ENCODE measurements around the gene PCP4.

Gene PCP4

DNA sequence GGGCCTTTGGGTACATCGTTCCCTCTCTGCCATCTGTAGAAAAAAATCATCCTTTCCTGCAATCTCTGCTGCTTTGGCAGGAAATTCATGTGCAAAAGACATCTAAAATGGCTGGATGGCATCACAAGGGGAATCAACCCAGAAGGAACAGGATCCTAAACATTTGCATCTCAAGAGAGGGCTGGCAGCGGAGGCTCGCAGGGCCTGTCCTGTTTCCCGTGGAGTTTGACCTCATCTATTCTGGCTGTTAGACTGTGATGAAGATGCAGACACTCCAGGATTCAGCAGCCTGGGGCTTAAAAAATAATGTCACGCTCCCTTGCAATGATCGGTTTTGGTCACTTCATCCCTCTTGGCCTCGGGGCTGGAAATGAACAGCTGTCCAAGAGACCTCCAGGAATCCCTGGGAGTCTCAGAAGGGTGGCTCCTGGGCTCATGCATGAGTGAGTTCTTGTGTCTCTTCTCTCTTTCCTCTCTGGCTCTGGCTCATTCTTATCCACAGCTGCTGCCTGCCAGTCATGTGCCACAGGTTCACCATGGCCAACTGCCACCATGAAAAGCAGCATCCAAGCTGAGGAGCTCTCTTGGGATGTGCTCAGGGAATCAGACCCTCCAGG, 16.1 kb upstream of the PCP4 start:
- H3K4me3 ChIP-seq (ENCODE audit: low read length), result no peak overlapping the region
- no peak for TF ChIP-seq ZNF274 (IDR thresholded peaks at IDR 0.05; ENCODE audit: low read depth, low read length)

DNA sequence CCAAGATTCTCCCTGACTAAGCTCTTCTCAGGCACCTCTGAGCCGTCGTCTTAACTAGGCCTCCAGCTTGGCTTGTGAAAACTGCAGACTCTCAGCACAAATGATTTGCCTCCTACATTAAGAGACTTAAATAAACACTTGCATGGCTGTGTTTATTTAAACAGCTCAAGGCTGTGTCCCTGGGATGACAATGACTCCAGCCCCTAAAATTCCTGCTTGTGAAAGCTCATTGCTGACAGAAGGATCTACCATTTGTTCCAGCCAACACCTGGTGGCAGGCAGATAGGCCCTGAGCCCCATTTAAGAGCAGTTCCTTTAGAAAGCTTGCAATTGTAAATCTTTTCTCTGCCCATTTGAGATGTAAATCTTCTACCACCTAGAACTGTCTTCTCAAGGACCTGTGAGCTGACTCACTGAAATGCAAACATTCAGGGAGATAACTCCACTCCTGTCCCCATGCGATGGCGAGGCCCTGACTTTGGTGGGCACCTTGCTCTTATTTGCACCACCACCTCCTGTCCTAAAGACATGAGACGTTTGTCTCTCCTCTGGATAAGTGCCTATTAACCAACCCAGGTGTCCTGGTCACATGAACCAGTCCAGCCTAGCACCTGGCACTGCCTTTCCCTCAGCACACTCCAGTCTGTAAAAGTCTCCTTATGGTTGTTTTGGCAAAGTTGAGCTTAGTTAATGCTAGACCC, 15.1 kb upstream of the PCP4 start:
- no peak for TF ChIP-seq ZNF274 (IDR thresholded peaks at IDR 0.05; ENCODE audit: low read depth, low read length)
- no peak overlapping the region for H3K4me3 ChIP-seq (ENCODE audit: low read length)

DNA sequence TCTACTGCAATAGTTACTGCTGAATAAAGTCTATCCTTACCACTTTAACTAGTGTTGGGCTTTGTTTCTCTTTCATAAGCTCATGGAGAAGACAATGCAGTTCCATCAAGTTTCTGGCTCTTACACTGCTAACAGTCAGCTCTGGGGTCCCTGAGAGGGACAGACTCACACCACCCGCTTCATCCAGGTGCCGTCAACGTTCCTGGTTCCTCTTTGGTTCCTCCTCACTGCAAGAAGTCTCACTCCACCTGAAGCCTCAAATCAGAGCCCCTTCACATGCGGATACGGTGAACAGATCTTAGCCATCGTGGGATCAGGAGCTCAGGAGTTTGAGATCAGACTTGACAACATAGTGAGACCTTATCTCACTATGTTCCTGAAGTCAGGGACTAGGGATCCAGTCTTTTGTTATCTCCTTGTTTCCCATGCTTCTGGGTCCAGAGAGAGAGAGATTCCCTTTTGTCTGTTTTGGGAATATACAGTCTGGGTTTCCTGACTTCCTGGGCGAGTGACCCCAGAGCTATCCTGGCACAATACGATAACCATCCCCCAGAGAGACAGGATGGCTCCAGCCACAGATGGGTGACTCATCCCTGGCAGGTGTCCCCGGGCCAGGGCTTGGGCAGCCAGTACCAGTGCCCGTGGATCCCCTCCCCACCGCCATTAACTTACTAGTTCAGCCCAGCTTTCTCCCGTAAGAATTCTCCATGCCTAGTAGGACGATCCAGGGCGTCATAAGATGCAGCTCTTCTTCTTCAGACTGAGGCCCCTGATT, 14.3 kb upstream of the PCP4 start:
- TF ChIP-seq ZNF274 (IDR thresholded peaks at IDR 0.05; ENCODE audit: low read depth, low read length), result no peak
- no peak overlapping the region for H3K4me3 ChIP-seq (ENCODE audit: low read length)

DNA sequence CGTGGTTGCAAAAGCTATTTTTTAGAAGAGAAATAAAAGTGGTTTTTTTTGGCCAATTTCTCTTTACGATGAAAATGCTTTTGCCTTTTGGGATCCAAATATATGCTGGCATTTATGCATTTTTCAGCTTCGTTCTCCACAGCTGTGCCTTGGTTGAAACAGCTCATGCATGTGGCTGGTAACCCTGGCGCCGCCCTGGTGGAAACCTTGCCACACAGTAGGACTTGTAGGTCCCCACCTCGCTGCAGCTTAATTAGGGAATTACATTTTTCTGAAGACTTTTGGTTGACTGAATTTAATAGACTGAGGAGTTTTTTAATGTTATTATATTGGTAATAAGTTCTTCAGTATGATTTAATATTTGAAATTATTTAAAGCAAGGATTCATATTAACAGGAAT, 12.7 kb upstream of the PCP4 start:
- TF ChIP-seq ZNF274 (IDR thresholded peaks at IDR 0.05; ENCODE audit: low read depth, low read length), result no peak
- no peak overlapping the region for H3K4me3 ChIP-seq (ENCODE audit: low read length)

DNA sequence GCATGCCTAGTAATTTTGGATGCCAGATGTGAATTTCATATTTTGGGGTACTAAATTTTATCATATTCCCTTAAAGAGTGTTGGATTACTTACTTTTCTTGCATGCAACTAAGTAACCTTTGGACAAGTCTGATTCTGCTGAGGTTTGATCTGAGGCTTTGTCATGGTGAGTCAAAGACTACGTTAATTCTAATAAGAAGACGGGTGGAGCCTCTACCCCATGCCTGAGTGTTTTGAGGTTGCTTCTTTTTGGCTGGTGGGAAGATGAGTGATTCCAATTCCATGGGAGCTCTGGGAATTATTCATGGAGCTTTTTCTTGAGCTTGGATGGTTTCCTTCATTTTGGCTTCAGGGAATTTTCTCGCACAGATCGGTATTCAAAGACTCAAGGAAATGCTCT, 11.6 kb upstream of the PCP4 start:
- no peak overlapping the region for H3K4me3 ChIP-seq (ENCODE audit: low read length)
- TF ChIP-seq ZNF274 (IDR thresholded peaks at IDR 0.05; ENCODE audit: low read depth, low read length), result no peak

DNA sequence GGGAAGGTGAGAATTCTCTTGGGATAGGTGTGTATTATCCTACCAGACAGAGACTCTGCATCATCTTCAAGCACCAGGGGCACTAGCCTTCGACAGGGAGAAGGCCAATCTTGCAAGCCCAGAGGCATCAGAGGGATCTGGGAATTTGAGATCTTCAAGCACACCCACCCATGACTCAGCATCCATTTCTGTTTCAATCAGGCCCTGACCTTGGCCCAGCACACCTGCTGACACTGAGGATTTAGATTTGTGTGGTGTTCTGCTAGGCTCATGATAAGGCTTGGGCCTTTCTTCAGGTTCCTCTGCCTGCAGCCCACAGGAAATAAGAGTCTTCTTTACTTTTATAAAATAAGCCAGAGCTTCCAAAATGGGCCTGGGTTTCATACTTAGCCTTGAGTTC, 6.6 kb upstream of the PCP4 start:
- no peak for TF ChIP-seq ZNF274 (IDR thresholded peaks at IDR 0.05; ENCODE audit: low read depth, low read length)
- H3K4me3 ChIP-seq (ENCODE audit: low read length), result no peak overlapping the region

DNA sequence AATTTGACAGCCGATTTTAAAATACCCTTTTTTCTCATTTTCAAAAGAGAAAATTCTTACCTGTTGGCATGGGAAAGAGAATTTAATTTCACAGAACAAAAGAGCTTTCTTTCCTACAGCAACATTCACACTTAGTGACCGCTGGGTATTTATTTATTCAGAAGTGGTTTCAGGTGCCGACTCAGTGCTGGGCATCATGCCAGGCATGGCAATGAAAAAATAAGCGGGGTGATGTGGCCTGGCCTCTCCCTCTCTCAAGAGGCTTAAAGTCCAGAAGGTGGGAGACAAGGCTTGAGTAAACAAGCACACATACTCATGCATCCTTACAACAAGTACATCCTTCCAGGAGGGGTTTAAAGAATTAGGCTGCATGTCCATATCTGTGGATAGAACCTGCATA, 4.1 kb upstream of the PCP4 start:
- no peak overlapping the region for H3K4me3 ChIP-seq (ENCODE audit: low read length)
- no peak for TF ChIP-seq ZNF274 (IDR thresholded peaks at IDR 0.05; ENCODE audit: low read depth, low read length)

DNA sequence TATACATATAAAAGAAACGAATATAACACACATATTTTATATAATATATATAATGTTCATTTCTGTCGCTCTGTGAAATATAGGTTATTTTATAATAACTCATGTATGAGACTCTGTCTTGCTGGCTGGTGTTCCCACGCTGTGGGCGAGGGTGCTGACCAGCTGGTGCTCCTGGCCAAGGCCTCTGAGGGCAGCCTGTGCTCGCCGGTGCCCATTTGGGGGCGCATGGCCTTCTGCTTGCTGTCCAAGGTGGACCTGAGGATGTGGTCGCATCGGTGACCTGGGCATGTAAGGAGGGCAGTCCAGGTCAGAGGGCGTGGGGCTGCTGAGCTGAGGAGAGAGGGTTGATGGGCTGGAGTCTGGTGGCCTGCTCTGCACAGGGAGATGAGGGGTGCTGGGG, 1.1 kb upstream of the PCP4 start:
- H3K4me3 ChIP-seq (ENCODE audit: low read length), result no peak overlapping the region
- TF ChIP-seq ZNF274 (IDR thresholded peaks at IDR 0.05; ENCODE audit: low read depth, low read length), result no peak

DNA sequence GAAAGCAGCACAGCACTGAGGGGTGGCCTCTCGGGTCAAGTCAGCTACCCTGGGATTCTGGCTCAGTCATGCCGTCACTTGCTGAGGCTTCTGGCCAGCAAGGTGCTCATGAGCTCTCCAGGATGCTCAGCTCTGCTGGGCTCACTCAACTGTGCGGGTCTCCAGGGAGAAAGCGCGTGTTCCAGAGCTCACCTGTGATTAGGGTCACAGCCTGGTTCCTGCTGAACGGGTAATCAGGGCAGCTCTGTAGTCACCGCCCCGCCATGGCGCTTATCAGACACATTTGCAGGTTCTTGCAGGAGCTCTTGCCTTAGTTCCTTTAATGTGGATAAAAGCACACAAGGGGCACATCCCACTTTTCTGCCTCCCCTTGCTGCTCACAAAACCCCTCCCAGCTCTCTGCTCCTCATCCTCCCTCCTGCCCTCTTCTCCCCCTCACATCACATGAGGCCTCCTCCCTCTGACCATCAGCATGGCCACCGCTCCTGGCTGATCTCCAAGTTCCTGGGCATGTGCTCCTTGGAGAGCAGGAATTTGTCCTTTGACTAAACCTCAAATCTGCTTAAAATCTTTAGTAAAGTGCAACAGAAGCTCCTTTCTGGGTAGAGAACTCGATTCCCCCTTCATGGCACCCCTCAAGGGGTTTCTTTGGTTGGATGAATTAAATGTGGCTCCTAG, 2.0 kb downstream of the PCP4 start:
- no peak overlapping the region for H3K4me3 ChIP-seq (ENCODE audit: low read length)
- TF ChIP-seq ZNF274 (IDR thresholded peaks at IDR 0.05; ENCODE audit: low read depth, low read length), result no peak

DNA sequence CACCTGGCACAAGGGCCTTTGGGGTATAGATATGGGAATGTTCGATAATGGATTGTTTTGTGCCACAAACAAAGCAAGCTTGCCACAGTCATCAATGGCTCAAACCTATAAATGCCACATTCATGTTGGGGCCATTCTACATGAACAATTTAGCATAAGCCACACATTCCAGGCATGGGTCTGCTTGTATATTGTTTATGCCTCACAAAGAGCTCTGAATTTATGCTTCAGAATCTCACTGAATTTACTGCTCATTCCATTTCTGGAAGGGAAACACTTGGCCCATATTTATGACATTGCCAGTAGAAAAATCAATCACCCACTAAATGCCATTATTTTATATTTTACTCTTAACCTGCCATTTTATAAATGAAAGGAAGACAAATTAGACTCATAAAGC, 6.4 kb downstream of the PCP4 start:
- no peak overlapping the region for H3K4me3 ChIP-seq (ENCODE audit: low read length)
- no peak for TF ChIP-seq ZNF274 (IDR thresholded peaks at IDR 0.05; ENCODE audit: low read depth, low read length)

DNA sequence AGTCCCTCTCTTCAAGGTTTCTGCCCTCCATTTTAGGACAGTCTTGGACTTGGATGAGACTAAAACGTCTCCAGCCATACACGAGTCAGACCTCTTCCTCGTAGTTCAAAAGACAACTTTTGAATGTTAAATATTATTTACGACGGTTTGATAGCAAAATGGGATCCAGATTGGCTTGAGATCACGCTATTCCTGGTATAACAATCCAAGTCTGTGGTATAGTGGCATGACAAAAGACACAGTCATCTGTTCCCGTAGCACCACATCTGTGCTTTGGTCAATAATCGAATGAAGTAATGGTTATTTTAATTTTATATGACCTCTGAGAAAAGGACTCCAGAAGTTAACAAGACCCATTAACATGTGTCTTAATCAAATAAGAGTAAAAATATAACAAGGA, 7.0 kb downstream of the PCP4 start:
- H3K4me3 ChIP-seq (ENCODE audit: low read length), result no peak overlapping the region
- TF ChIP-seq ZNF274 (IDR thresholded peaks at IDR 0.05; ENCODE audit: low read depth, low read length), result no peak

DNA sequence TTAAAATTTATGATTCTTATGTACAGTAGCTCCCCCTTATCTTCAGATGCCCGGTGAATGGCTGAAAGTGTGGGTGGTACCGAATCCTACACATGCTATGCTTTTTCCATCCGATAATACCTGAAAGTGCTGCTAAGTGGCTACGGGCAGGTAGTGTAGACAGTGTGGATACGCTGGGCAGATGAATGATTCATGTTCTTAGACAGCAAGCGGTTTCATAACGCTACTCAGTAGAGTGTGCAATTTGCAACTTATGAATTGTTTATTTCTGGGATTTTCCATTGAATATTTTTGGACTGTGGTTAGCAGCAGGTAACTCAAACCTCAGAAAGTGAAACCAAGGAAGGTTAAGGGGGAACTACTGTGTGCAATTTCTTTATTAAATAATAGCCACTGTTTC, 7.5 kb downstream of the PCP4 start:
- no peak overlapping the region for H3K4me3 ChIP-seq (ENCODE audit: low read length)
- no peak for TF ChIP-seq ZNF274 (IDR thresholded peaks at IDR 0.05; ENCODE audit: low read depth, low read length)

DNA sequence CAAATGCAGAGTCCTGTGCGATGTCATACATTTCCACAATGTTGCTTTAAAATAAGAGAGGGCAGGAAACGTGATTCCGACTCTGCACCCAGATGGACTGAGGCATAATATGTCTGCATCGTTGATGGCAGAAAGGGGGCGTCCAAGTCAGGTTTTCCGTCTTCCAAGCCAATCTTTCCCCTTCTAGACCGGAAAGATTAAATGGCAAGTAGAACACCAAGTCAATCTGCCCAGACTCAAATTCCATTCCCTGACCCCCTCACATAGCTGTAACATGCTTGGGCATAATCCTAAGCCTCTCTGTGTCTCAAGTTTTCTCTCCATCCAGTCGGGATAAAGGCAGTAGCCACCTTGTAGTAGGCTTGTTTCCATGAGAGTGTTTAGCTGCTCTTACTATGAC, 14.4 kb downstream of the PCP4 start:
- no peak overlapping the region for H3K4me3 ChIP-seq (ENCODE audit: low read length)
- no peak for TF ChIP-seq ZNF274 (IDR thresholded peaks at IDR 0.05; ENCODE audit: low read depth, low read length)

DNA sequence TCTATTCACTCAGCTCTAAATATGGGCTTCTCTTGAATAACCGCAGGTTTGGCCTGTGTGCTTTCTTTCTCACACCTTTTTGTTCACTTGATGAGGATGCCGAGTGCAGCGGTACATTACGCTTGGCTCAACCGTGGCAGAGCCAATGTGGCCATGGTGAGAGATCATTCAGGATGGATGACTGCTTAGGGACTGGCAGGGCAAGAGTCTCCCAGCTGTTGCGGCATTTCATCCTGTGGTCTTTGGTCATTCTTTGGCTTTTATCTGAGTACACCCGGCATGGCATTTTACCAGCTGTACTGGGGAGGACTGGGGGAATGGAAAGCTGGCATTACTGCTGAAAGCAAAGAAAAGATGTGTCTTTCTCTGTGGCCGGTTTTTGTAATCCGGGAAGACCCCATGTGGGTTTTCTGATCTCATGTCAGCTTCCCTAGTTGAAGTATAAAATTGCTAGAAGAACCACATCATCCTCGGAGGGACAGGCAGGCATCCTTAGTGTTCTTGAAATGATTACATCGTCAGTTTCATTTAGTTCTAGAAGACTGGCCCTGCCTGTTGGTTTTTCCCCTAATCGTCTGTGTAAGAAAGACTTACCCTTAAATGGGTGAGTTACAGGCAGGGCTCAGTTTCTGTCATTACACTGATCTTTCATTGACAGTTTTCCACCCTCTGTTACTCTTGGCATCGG, 15.1 kb downstream of the PCP4 start:
- TF ChIP-seq ZNF274 (IDR thresholded peaks at IDR 0.05; ENCODE audit: low read depth, low read length), result no peak
- H3K4me3 ChIP-seq (ENCODE audit: low read length), result no peak overlapping the region

Data from GM08714 (cell line).